Left forelimb (tissue), 1 donor: ENCODE results near the gene MARK3.
A peak's percentile ranks its signal among the peaks of the same experiment; 100 is the strongest.

Experiments
- DNase-seq: peaks from one replicate; pipeline ENCODE4 v3.0.0-alpha.2; 2018; ENCODE audit warnings: low spot score

MARK3 gene

DNA sequence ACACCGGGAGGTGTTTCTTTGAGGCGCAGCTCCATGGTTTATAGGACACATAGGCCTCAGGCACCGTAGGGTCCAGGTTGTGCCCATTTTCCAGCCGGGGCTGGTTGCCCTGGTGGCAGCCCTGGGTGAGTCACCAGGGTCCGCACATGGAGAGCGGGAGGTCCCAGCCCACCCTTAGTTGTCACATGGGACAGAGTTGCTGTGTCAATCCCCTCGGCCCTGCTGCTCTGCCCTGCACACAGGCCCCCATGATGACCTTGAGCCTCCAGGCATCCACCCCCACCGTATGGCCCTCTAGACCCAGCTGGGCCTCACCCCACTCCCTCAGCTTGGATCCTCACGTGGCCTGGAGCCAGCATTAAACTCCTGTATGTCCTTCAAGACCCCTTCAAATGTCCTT, 151.5 kb downstream of the MARK3 start:
- no peak for DNase-seq

DNA sequence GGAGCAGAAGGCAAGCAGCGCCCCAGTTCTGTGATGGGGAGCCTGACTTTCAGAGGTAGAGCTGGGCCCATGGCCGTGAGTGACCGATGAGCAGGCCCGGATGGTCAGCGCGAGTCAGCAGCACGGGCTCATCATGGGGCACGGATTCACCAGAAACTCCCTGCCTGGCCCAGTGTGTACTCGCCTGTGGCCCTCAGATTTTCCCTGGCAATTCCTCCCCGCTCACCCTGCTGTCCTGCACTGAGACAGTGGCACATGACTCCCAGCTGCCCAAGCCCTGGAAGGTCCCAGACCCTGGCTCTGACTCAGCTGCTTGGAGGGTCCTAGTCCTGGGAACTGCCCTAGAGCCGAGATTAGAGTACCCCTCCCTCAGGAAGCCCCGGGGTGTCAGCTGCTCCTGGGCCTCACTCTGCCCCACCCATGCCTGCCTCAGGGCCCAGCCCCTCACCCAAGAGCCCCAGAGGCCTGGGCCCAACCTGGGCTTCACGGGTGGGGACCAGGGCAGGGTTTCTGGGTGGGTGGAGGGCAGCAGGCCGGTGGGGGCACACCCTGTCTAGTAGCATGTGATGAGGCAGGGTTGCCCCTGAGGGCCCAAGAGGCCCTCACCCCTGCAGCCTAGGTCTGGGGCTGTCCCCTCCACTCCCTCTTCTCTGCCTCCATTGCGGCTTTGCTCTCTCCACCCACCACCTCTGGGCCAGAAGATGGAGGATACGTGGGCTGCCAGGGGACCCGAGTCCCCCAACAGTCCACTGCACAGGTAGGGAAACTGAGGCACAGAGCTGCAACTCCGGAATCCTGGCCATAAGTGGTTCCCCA, 152.2 kb downstream of the MARK3 start:
- no peak for DNase-seq

DNA sequence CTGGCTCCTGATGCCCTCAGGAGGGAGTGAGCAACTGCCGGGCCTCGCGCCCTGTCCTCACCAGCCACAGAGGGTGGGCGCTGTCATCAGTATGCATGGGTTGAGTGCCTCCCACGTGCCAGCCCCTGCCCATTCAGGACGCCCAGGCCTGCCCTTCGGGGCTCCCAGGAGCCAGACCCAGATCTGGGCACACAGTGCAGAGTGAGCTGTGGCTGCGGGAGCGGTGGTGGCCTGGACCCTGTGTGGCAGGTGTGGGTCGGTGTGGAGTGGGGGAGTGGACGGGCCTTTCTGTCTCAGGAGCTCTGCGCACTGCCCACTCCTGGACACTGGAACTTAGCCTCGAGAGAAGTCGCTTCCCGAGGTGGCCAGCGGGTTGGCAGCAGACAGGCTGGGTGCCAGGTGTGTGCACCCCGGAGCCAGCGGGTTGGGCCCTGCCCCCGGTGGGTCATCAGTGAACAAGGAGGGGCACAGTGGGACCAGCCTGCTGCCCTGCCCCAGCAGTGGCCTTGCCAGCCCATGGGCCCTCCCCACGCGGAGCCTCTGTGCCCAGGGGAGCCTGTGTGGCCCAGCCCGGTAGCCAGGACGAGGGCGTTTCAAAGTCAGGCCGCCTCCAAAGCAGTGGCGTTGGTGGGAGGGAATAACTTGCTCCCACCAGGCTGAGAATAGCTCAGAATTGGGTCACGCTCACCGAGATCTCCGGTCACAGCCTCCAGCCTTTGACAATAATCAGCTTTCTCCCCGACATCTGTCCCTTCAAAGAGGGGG, 153.3 kb downstream of the MARK3 start:
- DNase-seq = no peak

DNA sequence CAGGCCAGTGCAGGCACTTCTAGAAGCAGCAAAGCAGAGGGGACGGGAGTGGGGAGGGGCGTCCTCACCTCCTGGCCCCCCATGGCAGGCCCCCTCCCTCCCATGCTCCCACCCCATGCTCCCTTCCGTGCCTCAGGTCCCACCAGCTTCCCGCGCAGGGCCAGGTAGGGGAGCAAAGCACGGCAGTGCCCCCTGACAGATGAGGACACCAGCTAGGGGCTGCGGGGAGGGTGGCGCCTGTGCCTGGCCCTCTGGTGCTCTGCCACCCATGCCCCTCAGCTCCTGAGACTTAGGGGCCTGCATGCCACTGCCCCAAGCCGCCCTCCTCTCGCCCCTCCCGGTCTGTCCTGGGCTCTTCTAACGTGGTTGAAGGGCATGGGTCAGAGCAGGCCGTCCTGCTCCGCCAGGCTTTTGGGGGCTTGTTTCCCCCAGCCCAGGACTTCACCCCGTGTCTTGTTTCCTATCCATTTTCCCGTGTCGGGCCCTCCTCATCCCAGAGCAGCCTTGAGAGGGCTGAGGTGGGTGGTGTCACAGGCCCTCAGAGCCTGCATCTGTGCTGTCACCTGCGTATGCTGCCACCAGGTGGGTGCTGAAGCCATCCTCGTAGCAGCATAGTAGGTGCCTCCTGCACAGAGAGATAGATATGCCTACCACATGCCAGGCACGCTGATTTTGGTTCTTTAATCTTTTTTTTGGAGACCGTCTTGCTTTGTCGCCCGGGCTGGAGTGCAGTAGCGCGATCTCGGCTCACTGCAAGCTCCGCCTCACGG, 154.0 kb downstream of the MARK3 start:
- DNase-seq = no peak

- peak; percentile 62 for DNase-seq
Measured at GRCh38 chr14:103540821-103541708, 155.8 kb downstream of the MARK3 start.

DNA sequence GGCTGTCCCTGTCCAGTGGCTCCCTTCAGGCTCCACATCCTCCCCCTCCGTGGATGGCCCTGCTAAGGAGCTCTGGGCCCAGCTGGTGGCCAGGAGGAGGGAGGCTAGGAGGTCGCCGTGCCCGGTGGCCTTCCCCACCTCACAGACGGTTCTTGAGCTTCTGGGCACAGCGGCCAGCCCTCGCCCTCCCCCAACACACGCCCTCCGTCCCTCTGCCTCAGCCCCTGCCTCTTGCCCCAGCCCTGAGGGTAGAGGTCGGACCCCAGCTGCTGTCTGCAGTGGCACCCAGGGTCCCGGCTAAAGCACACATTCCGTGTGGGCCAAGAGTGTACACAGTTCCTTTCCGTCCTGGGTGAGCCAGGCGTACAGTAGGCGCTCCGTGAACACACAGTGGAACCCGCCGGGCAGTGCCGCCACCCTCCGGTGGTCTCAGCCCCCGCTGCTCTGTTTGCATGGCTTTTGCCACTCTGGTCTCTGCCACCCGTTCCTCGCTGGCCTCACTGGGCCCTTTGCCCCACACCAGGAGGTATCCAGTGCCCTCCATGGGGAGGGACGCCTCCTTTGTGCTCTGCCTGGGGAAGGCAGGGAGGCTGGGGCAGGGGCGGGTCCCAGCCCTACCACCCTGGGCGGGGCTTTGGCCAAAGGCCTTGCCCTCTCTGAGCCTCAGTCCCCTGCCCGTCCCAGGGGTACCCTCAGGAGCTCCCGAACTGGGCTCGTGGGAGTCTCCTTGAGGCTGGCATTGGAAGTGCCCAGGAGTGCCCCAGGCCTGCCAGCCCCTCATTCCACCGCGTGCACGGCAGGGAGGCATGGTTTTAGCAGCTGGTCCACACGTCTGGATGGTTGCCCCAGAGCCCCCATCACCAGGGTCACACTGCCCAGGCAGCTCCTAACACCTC, 156.7 kb downstream of the MARK3 start:
- peak; percentile 63 for DNase-seq

GRCh38 chr14:103542605-103543088, 157.4 kb downstream of the MARK3 start:
- DNase-seq = peak; percentile 80

GRCh38 chr14:103543140-103543539, 157.9 kb downstream of the MARK3 start:
- no peak for DNase-seq

DNA sequence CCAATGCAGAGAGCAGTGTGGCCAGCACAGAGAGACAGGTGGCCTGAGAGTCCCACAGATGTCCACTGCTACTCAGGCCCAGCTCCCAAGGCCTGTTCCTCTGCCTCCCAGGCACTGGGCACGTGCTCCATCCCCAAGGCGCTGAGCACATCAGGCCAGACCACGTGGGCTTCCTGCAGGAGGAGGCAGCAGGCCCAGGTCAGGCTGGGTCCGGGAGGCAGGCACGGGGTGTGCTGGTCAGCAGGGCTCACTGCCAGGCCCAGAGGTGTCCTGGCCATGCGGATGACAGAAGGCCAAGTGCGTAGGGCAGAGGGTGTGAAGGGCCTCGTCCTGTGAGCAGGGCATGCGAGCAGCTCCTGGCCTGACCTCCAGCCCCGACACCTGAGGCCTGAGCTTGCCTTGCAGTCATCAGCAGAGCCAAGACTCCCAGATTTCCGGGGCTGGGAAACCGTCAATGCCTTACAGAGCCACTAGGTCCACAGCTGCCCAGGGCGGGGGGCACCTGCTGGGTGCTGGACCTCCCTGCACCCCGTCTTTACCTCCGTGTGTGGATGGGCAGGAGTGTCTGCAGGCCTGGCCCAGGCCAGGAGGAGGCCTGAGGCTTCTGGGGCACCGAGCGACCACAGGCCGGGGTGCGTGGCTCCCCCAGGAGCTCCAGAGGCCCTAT, 158.6 kb downstream of the MARK3 start:
- peak; percentile 64 for DNase-seq

DNA sequence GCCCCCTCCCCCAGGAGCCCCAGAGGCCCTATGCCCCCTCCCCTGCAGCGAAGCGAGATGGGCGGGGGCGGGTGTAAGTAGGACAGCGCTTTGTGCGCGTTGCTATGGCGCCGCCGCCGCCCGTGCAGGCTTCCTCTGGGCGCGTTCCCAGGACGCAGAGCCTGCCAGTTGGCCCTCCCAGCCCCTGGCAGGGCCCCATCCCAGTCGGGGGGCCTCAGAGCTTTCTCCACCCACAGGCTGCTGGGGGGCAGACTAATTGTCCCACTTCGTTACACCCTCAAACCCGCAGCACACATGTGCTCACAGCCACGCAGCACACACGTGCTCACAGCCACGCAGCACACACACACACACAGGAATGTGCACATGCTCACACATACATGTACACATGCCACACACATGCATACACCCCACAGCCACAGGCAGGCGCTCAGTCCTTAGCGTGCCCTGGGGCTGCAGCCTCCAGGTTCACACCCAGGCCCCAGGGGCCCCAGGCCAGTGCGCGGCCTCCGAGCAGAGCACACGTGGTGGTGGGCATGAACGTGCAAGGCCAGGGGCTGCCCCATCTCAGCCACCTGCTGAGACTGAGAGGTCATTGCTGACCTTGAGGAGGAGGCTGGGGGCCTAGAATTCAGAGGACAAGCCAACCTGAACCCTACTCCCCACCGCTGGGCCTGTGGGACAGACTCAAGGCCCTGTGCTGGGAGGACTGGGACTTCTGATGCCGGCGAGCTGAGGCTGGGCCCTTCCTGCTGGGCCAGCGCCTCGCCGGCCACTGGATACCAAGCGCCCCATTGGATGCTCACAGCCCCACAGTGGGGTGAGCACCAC, 159.4 kb downstream of the MARK3 start:
- DNase-seq = peak; percentile 81

GRCh38 chr14:103545219-103545914, 160.2 kb downstream of the MARK3 start:
- DNase-seq = no peak

- DNase-seq = peak; percentile 67
Measured at GRCh38 chr14:103545915-103546651, 160.9 kb downstream of the MARK3 start.

- DNase-seq = peak; percentile 82
Measured at GRCh38 chr14:103546652-103547454, 161.6 kb downstream of the MARK3 start.

- DNase-seq = no peak
Measured at GRCh38 chr14:103547455-103547940, 162.3 kb downstream of the MARK3 start.

- DNase-seq = no peak
Measured at GRCh38 chr14:103547941-103548462, 162.8 kb downstream of the MARK3 start.
